ENCODE measurements around the gene MRPL45. TPM values are rescaled to one million over a fixed set of nuclear protein-coding genes. Genes with fewer than 3 reads are reported as not detected.

Gene MRPL45
- polyA plus RNA-seq, 1 of the 3 experiments (the other 2 are of a cell fraction), result 35.5 TPM

DNA sequence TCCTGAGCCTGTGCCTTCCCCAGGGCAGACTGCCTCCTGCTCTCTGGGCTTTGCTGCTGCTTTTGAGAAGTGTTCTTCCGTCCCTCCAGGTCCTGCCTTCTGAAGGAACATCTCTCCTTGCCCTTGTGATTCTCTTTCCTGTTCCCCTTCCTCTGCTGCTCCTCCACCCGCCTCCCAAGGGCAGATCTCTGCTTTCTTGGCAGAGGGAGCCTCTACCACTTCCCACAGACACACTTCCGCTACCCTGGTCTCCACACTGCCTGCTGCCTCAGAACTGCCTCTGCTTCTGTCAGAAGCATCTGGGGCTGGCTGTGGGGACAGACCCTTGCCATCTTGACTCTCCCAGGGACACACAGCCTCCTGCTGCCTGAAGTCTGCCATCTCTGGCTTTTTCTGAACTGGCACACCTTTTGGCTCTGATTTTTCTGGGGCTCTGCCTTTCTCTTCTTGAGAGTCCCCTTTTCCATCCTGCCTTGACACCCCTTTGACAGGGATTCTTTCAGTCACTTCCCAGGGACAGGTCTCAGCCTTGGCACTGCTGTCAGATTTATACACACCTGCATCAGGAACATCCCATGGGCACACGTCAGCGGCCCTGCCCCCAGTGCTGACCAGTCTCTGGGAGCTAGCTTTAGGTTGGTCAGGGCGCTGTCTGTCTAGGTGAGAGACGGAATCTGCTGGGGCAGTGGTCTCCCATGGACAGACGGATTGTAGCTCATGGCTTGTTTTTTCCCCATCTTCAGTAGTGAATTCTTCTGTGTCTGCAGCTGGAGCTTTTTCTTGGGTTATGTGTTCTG lies 30.2 kb downstream of the MRPL45 start:
- Histone ChIP-seq H2AFZ (ENCODE audit: low read depth) (no peak overlapping the region), H4K20me1 (ENCODE audit: insufficient read depth) (no peaks in the 10 kb centered on the region), H3K9me2 (no peaks in the 10 kb centered on the region), H3K4me2 (no peak overlapping the region), H3K4me1 (ENCODE audit: control insufficient read depth in 1 of 2, insufficient read depth in 2 of 2, low read depth in 1 of 2, low read length in 1 of 2) (peaks cover 0 to 30% of the 10 kb centered on the region in 2 experiments; a peak in 2 of 4 replicates), H3F3A (replicated peaks; ENCODE audit: insufficient read depth) (no peaks in the 10 kb centered on the region), H3K4me3 (ENCODE audit: low read depth in 2 of 2, low read length in 1 of 2) (no peak overlapping the region), H3K9me3 (no peaks in the 10 kb centered on the region), H3K27ac (ENCODE audit: low read depth in 2 of 2, low read length in 1 of 2) (no peak overlapping the region), H3K27me3 (ENCODE audit: insufficient read depth) (no peaks in the 10 kb centered on the region), H3K9ac (no peak overlapping the region), H3K79me2 (ENCODE audit: insufficient read depth) (no peaks in the 10 kb centered on the region), H3K36me3 (replicated peaks in 1 of 2; ENCODE audit: control insufficient read depth in 1 of 2, insufficient read depth in 2 of 2, low read length in 1 of 2) (peaks cover 5 to 14% of the 10 kb centered on the region in 2 experiments)
- TF ChIP-seq, protein P1, sequence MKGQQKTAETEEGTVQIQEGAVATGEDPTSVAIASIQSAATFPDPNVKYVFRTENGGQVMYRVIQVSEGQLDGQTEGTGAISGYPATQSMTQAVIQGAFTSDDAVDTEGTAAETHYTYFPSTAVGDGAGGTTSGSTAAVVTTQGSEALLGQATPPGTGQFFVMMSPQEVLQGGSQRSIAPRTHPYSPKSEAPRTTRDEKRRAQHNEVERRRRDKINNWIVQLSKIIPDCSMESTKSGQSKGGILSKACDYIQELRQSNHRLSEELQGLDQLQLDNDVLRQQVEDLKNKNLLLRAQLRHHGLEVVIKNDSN (IDR thresholded peaks at IDR 0.05; ENCODE audit: borderline replicate concordance, low read depth), result no peak
- TF ChIP-seq, protein P2, sequence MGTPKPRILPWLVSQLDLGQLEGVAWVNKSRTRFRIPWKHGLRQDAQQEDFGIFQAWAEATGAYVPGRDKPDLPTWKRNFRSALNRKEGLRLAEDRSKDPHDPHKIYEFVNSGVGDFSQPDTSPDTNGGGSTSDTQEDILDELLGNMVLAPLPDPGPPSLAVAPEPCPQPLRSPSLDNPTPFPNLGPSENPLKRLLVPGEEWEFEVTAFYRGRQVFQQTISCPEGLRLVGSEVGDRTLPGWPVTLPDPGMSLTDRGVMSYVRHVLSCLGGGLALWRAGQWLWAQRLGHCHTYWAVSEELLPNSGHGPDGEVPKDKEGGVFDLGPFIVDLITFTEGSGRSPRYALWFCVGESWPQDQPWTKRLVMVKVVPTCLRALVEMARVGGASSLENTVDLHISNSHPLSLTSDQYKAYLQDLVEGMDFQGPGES (IDR thresholded peaks at IDR 0.05; ENCODE audit: low read depth, low read length), result no peak
- TF ChIP-seq MEF2A (IDR thresholded peaks at IDR 0.05; ENCODE audit: borderline replicate concordance, low read depth) (no peak), GATA2 (CRISPR knock-in tag; IDR thresholded peaks at IDR 0.05) (no peak), RFX5 (IDR thresholded peaks at IDR 0.05; ENCODE audit: low read length) (no peak), POLR2AphosphoS5 (IDR thresholded peaks at IDR 0.05; ENCODE audit: low read depth, low read length) (no peak), TCF12 (IDR thresholded peaks at IDR 0.05) (no peak), SIN3A (IDR thresholded peaks at IDR 0.05; ENCODE audit: borderline replicate concordance, low read depth, low read length) (no peak), EP300 (IDR thresholded peaks at IDR 0.05; ENCODE audit: borderline replicate concordance in 1 of 2, low read depth in 1 of 2, low read length in 1 of 2) (no peak)
- TF ChIP-seq, protein P3, sequence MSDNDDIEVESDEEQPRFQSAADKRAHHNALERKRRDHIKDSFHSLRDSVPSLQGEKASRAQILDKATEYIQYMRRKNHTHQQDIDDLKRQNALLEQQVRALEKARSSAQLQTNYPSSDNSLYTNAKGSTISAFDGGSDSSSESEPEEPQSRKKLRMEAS (IDR thresholded peaks at IDR 0.05; ENCODE audit: low read depth), result no peak
- TF ChIP-seq, protein P4, sequence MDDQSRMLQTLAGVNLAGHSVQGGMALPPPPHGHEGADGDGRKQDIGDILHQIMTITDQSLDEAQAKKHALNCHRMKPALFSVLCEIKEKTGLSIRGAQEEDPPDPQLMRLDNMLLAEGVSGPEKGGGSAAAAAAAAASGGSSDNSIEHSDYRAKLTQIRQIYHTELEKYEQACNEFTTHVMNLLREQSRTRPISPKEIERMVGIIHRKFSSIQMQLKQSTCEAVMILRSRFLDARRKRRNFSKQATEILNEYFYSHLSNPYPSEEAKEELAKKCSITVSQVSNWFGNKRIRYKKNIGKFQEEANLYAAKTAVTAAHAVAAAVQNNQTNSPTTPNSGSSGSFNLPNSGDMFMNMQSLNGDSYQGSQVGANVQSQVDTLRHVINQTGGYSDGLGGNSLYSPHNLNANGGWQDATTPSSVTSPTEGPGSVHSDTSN (IDR thresholded peaks at IDR 0.05), result no peak
- WGBS (ENCODE audit: low lambda C conversion rate), result 85% methylated on average over 7 of the region's 8 CpGs
- DNase-seq, result peak; percentile 14
- POLR2A ChIA-PET, result no interaction called here
- CTCF ChIA-PET, result interaction anchor here (0.9 to 23.5 kb wide), 3 partner anchors 21 to 96 kb away, joined by 3 to 303 read pairs (median 9); partner anchors contain the start of genes GPR179 and SOCS7

DNA sequence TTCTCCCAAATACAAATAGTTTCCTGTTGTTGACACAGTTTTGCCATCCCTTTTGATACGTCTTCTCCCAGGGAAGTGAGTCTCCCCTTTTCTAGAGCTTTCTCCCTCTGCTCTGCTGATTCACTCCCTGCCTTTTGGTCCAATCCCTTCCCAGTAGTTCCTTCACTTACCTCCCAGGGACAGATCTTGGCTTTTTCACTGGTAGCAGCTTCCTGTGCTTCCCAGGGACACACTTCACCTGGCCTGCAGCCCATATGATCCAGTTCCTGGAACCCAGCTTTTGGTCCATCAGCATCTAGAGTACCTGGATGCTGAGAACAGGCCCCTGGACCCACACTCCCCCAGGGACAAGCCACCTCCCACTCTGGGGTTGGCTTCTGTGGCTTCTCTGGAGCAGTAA lies 31.0 kb downstream of the MRPL45 start:
- Histone ChIP-seq H3K79me2 (ENCODE audit: insufficient read depth) (no peaks in the 10 kb centered on the region), H2AFZ (ENCODE audit: low read depth) (no peak overlapping the region), H3K36me3 (replicated peaks in 1 of 2; ENCODE audit: control insufficient read depth in 1 of 2, insufficient read depth in 2 of 2, low read length in 1 of 2) (peaks cover under 1 to 8% of the 10 kb centered on the region in 2 experiments), H3K27ac (ENCODE audit: low read depth in 2 of 2, low read length in 1 of 2) (no peak overlapping the region), H3K4me2 (no peak overlapping the region), H3K27me3 (ENCODE audit: insufficient read depth) (no peaks in the 10 kb centered on the region), H3F3A (replicated peaks; ENCODE audit: insufficient read depth) (no peaks in the 10 kb centered on the region), H3K4me3 (ENCODE audit: low read depth in 2 of 2, low read length in 1 of 2) (no peak overlapping the region), H3K9me2 (no peaks in the 10 kb centered on the region), H3K9me3 (no peaks in the 10 kb centered on the region), H3K9ac (no peak overlapping the region), H4K20me1 (ENCODE audit: insufficient read depth) (no peaks in the 10 kb centered on the region), H3K4me1 (ENCODE audit: control insufficient read depth in 1 of 2, insufficient read depth in 2 of 2, low read depth in 1 of 2, low read length in 1 of 2) (peaks cover 0 to 30% of the 10 kb centered on the region in 2 experiments; a peak in 2 of 4 replicates)
- WGBS (ENCODE audit: low lambda C conversion rate), result 85% methylated on average over 1 of the region's 1 CpG
- TF ChIP-seq SMC3 (IDR thresholded peaks at IDR 0.05; ENCODE audit: low read depth, low read length) (no peak), RXRA (IDR thresholded peaks at IDR 0.05; ENCODE audit: borderline replicate concordance, low read depth) (no peak), RAD21 (IDR thresholded peaks at IDR 0.05; ENCODE audit: low read length) (no peak), EZH2phosphoT487 (IDR thresholded peaks at IDR 0.05; ENCODE audit: borderline replicate concordance, low read depth) (no peak), FOXM1 (IDR thresholded peaks at IDR 0.05; ENCODE audit: low read depth) (no peak)
- ChIA-PET CTCF (interaction anchor here (2.5 to 23.5 kb wide), 2 partner anchors 20 to 87 kb away, joined by 9 to 303 read pairs; partner anchors contain the start of genes GPR179 and SOCS7), POLR2A (interaction anchor here (0.7 kb wide), 1 partner anchor 21 kb away, joined by 3 read pairs; no protein-coding TSS in a partner anchor)
- peak; percentile 8 for DNase-seq

Data from SK-N-SH (cell line).